Testis (tissue), 2 donors: Measurements from ENCODE around the gene SEL1L3.

ENCODE experiments used
- CTCF ChIP-seq, 3 experiments: fragments of 450-650 bp in 2 of 3; fragments of 200-600 bp in 1 of 3; sonication (generic) in 1 of 3; IDR thresholded peaks; one replicate each; pipeline ENCODE4 v1.5.1; 2016 to 2019; ENCODE audit warnings: antibody characterized with exemption in 3 of 3, mild to moderate bottlenecking in 2 of 3, moderate library complexity in 1 of 3
- POLR2A ChIP-seq: fragments of 450-650 bp; IDR thresholded peaks from one replicate; pipeline ENCODE4 v1.6.1; 2017; ENCODE audit warnings: antibody characterized with exemption, mild to moderate bottlenecking, moderate library complexity

GRCh38 chr4:25881193-25881592 is 18.4 kb upstream of the SEL1L3 start:
- TF ChIP-seq CTCF (IDR thresholded peaks at IDR 0.05) (no peak), POLR2A (no peak)
